OCI-LY1 (cell line): ENCODE data around the gene ENDOG.
A peak's percentile ranks its signal among the peaks of the same experiment; 100 is the strongest.

Experiments used
- H2AFZ ChIP-seq: fragments of 200-600 bp; sonication (generic), shearing (Covaris generic); 2 replicates; pipeline ENCODE4 v1.6.0; 2014; ENCODE audit warnings: antibody characterized with exemption, mild to moderate bottlenecking, low read length
- H3F3A ChIP-seq: fragments of 200-600 bp; sonication (generic), shearing (Covaris generic); 2 replicates; pipeline ENCODE4 v1.6.0; 2014; ENCODE audit warnings: mild to moderate bottlenecking, antibody characterized with exemption, low read length, moderate library complexity; ENCODE audit not compliant: insufficient read depth
- H3K27ac ChIP-seq: fragments of 200-600 bp; sonication (generic); 2 replicates; pipeline ENCODE4 v1.5.1; 2014; ENCODE audit warnings: low read length, mixed run types, mild to moderate bottlenecking, low read depth; ENCODE audit not compliant: poor library complexity, severe bottlenecking
- H3K27me3 ChIP-seq: fragments of 200-600 bp; sonication (generic); 2 replicates; pipeline ENCODE4 v1.6.0; 2014; ENCODE audit warnings: antibody characterized with exemption, mild to moderate bottlenecking, low read length, moderate library complexity; ENCODE audit not compliant: insufficient read depth
- H3K36me3 ChIP-seq: fragments of 200-600 bp; sonication (generic); 2 replicates; pipeline ENCODE4 v1.6.1; 2014; ENCODE audit warnings: mild to moderate bottlenecking, antibody characterized with exemption, low read length, moderate library complexity, mixed read lengths; ENCODE audit not compliant: insufficient read depth
- H3K4me1 ChIP-seq: fragments of 200-600 bp; sonication (generic); 2 replicates; pipeline ENCODE4 v1.5.1; 2014; ENCODE audit warnings: mild to moderate bottlenecking, low read length, moderate library complexity; ENCODE audit not compliant: insufficient read depth, severe bottlenecking
- H3K4me2 ChIP-seq: fragments of 200-600 bp; sonication (generic), shearing (Covaris generic); 2 replicates; pipeline ENCODE4 v1.6.1; 2014; ENCODE audit warnings: low read length
- H3K4me3 ChIP-seq: fragments of 200-600 bp; sonication (generic); 2 replicates; pipeline ENCODE4 v1.5.1; 2014; ENCODE audit warnings: low read length, low read depth, mild to moderate bottlenecking, mixed read lengths; ENCODE audit not compliant: poor library complexity, severe bottlenecking
- H3K79me2 ChIP-seq: fragments of 200-600 bp; shearing (Covaris generic); 2 replicates; pipeline ENCODE4 v1.6.1; 2016; ENCODE audit warnings: mixed run types, low read length, mixed read lengths; ENCODE audit not compliant: insufficient read depth
- H3K9ac ChIP-seq: fragments of 200-600 bp; sonication (generic), shearing (Covaris generic); 2 replicates; pipeline ENCODE4 v1.6.1; 2014; ENCODE audit warnings: mild to moderate bottlenecking, low read length, mixed read lengths
- H3K9me2 ChIP-seq: fragments of 200-600 bp; sonication (generic), shearing (Covaris generic); 2 replicates; pipeline ENCODE4 v1.6.1; 2014; ENCODE audit warnings: low read depth, mild to moderate bottlenecking, low read length, mixed read lengths
- H3K9me3 ChIP-seq: fragments of 200-600 bp; shearing (Covaris generic); 2 replicates; pipeline ENCODE4 v1.6.1; 2014; ENCODE audit warnings: low read length, mixed read lengths
- H4K20me1 ChIP-seq: fragments of 200-600 bp; sonication (generic), shearing (Covaris generic); 2 replicates; pipeline ENCODE4 v1.6.0; 2016; ENCODE audit warnings: mild to moderate bottlenecking, low read length; ENCODE audit not compliant: insufficient read depth
- CTCF ChIP-seq: fragments of 200-600 bp; sonication (generic), shearing (Covaris generic); IDR thresholded peaks from 2 replicates; pipeline ENCODE4 v1.5.1; 2017; ENCODE audit warnings: mild to moderate bottlenecking, antibody characterized with exemption, low read length, moderate library complexity, mixed read lengths
- EZH2 ChIP-seq: fragments of 200-600 bp; sonication (generic), shearing (Covaris generic); IDR thresholded peaks from 2 replicates; pipeline ENCODE4 v1.8.0; 2017; ENCODE audit warnings: borderline replicate concordance, mixed run types, mild to moderate bottlenecking, antibody characterized with exemption, low read length, moderate library complexity, mixed read lengths

ENDOG gene

DNA sequence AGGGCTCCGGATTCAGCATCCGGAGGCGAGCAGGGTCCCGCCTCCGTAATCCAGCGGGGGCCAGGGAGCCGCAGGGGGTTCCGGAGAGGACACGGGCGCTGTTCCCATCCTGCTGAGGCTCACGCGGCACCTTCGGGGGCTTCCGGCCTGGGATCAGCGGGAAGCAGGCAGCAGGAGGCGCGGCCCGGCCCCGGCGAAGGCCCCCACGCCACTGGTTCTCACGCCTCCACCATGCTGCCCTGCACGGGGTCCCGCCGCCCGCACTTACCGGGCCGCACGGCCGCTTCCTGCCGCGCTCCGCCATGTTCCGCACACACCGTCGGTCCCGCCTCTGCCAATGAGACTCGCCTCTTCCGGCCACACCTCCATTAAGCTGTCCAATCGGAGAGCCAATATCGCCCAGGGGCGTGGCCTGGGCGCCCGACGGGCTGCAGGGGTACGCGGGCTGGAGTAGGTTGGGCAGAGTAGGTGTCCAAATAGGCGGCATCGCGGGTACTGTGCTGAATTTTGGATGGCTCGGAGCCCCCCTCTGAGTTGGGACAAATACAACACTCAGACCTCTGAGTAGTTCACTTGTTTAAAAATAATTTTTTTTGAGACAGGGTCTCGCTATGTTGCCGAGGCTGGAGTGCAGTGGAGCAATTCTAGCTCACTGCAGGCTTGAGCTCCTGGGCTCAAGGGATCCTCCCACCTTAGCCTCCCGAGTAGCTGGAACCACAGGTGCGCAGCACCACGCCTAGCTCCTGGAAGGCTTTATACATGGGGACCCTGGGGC lies 11.4 kb downstream of the ENDOG start, which contains the start of gene SPOUT1:
Gene SPOUT1 (minus strand): TSS at position 318 of the 775 bp plus-strand sequence. CDS start 14 bp downstream, at position 304.
- H3K4me3 ChIP-seq = peak within 1 kb of the TSS; percentile 85
- peaks cover 8% of the 10 kb centered on the region; the same call in 1 of the 2 replicates for H3K79me2 ChIP-seq
- no peaks in the 10 kb centered on the region for H3K9me3 ChIP-seq
- H3K9me2 ChIP-seq = no peaks in the 10 kb centered on the region
- no peaks in the 10 kb centered on the region for H3K27me3 ChIP-seq
- H3K4me2 ChIP-seq = peak within 1 kb of the TSS; percentile 79
- peak within 1 kb of the TSS; percentile 90 for H3K9ac ChIP-seq
- H2AFZ ChIP-seq = peak within 1 kb of the TSS; percentile 81; the same call in 1 of the 2 replicates
- H3K27ac ChIP-seq = peak within 1 kb of the TSS; percentile 5
- peaks cover 20% of the 10 kb centered on the region for H3K4me1 ChIP-seq
- no peak for TF ChIP-seq CTCF
- TF ChIP-seq EZH2 = no peak
- H3K36me3 ChIP-seq = peaks cover 38% of the 10 kb centered on the region
- no peaks in the 10 kb centered on the region for H4K20me1 ChIP-seq
- H3F3A ChIP-seq = no peaks in the 10 kb centered on the region

- Histone ChIP-seq H4K20me1 (no peaks in the 10 kb centered on the region), H3K9ac (no peak overlapping the region), H3K79me2 (peaks cover 7% of the 10 kb centered on the region; the same call in 1 of the 2 replicates), H3K9me3 (no peaks in the 10 kb centered on the region), H3K4me2 (no peak overlapping the region), H3K4me3 (no peak overlapping the region), H3K36me3 (peaks cover 4% of the 10 kb centered on the region; the same call in 1 of the 2 replicates), H3F3A (no peaks in the 10 kb centered on the region), H2AFZ (no peak overlapping the region), H3K27ac (no peak overlapping the region), H3K27me3 (no peaks in the 10 kb centered on the region), H3K9me2 (no peaks in the 10 kb centered on the region), H3K4me1 (peaks cover 10% of the 10 kb centered on the region)
- TF ChIP-seq EZH2 = no peak
- TF ChIP-seq CTCF = no peak
Measured at GRCh38 chr9:128833696-128834095, 15.4 kb downstream of the ENDOG start.

DNA sequence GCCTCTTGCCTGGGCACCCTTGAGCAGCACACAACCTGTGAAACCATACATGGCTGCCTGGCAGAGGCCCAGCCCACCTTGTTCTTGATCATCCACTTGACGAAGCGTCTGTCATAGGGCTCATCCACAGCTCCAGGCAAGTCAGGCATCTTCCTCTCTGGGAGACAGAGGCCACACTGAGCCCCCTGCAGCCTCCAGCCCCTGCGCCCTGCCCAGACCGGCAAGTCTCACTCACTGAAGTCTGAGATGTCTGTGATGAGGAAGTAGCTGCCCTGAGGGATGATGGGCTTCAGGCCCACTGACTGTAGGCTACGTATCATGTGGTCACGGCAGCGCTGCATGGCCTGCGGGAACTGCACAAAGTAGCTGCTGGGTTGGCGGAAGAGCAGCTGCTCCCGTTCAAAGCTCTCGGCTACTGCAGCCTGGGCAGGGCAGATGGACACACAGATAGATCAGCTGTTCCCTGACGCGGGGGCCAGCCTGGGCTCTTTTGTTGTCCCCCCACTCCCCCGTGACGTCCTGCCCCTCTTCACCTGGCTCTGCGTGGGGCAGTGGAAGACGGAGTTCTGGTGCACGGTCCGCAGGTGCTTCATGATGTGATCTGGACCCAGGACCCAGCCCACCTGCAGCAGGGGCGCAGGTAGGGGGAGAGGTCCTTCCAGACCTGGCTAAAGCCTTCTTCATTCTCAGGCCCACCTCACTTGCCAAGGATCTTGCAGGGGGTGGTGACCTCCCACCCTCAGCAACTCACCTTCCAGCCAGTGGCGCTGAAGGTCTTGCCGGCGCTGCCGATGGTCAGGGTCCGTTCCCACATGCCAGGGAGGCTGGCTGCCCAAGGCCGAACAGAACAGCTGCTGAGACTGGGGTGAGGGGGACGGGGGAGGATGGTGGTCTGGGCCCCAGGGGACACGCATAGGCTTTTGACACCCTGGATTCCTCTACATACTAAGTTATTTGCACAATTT lies 17.2 kb downstream of the ENDOG start:
- TF ChIP-seq EZH2 (no peak), CTCF (no peak)
- Histone ChIP-seq H3F3A (no peaks in the 10 kb centered on the region), H3K9ac (no peak overlapping the region), H3K4me3 (no peak overlapping the region), H3K4me2 (no peak overlapping the region), H3K4me1 (no peaks in the 10 kb centered on the region), H3K27ac (no peak overlapping the region), H3K36me3 (peaks cover 6% of the 10 kb centered on the region; the same call in 1 of the 2 replicates), H3K27me3 (no peaks in the 10 kb centered on the region), H3K9me3 (no peaks in the 10 kb centered on the region), H3K79me2 (no peaks in the 10 kb centered on the region), H3K9me2 (no peaks in the 10 kb centered on the region), H4K20me1 (no peaks in the 10 kb centered on the region), H2AFZ (no peak overlapping the region)
